GM12873 (cell line): ENCODE results near the gene AFF2.

Source experiments
- CTCF ChIP-seq: IDR thresholded peaks from 2 replicates; pipeline ENCODE4 v1.5.1; 2012; ENCODE audit warnings: low read depth, mild to moderate bottlenecking, moderate library complexity, low read length, control low read depth; ENCODE audit not compliant: insufficient read depth; ENCODE audit errors: missing control alignments

Gene AFF2

DNA sequence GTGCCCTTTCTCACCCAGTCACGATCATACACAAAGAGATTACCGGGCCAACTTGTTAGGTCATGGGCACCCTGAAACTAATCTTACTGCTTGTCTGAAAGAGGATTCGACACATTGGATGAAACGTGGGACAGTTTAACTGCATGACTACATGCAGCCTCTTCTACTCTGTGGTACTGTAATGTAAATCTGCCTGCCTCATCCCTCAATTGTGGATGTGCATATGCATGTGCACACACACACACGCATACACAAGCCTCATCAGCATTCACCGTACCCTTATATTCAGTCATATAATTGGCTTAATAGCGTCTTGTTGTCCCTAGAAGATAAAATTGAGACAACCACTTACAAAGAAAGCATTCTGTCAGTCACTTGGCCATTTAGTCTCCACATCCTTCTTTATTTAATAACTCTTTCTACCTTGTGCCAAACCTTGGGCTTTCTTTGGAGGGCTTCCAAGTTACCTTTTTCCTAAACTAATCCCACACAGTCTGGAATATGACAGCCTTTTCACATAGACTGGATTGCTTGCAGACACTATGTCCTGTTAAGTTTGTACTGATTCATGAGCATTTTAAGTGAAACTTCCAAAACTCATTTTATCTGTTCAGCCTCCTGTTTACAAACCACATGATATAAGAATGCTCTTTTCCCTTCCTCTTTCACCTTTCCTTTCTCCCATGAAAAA is 132.9 kb downstream of the AFF2 start:
- no peak for TF ChIP-seq CTCF

DNA sequence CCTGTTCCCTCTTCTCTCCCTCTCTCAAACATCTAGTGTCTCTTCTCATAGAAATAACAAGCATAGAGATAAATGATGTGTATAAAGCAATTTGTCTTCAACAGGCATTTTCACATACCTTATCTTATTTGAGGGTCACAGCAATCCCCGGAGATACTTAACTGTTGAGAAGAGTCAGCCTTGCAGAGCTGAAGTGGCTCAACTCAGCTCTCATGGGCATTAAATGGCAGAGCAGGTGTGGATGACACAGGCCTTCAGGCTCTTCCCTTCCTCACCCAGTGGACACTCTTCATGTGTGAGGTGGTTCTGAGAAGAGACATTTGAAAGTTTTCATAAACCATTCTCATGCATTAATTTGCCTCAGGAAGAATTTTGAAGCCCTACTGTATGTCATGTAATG is 134.2 kb downstream of the AFF2 start:
- TF ChIP-seq CTCF = no peak

DNA sequence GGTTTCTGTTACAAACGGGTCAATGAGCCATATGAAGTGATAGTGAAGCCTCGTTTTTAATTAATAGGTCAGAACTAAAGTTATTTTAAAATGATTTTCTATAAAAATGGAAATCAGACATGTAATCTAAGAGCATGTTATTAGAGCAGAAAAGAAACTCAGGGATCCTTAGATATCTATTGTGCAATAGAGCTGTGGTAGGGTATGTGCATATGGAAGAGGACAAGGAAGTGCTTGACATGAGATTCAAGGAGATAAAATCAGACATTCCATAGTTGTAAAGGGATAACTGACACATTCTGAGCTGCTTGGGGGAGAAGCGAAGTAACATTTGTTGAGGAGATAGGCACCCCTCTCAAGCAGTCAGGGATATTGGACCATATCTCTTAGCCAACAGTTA is 143.0 kb downstream of the AFF2 start:
- TF ChIP-seq CTCF = no peak

GRCh38 chrX:148647651-148648050 is 147.2 kb downstream of the AFF2 start:
- TF ChIP-seq CTCF = no peak

DNA sequence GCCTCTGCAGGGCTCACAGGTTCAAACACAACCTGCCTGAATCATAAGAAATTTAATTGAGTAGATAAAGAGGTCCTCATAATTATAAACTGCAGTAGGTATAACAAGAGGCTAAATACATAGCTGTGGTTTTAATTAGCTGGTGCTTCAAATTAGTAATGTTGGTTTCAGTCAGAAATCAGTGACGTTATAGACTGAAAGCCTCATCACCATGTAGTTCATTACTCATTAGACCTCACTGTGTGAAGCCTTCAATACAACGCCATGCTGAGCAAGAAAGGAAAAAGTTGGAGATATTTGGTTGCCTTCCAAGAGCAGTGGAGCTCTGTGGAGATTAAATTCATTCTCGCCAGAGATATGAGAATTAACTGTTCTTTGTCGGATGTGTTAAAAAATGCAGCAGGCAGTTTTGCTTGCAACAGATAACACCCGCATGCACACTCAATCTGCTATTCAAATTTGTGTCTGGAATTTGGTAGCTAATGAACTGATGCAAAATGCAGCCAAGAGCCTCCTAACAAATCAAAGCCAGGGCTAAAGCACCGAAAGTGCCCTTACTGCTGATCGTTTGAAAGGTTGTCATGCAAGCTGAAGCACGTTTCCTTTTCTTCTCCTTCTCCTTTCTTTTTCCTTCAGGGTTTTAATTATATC is 148.9 kb downstream of the AFF2 start:
- TF ChIP-seq CTCF = no peak

DNA sequence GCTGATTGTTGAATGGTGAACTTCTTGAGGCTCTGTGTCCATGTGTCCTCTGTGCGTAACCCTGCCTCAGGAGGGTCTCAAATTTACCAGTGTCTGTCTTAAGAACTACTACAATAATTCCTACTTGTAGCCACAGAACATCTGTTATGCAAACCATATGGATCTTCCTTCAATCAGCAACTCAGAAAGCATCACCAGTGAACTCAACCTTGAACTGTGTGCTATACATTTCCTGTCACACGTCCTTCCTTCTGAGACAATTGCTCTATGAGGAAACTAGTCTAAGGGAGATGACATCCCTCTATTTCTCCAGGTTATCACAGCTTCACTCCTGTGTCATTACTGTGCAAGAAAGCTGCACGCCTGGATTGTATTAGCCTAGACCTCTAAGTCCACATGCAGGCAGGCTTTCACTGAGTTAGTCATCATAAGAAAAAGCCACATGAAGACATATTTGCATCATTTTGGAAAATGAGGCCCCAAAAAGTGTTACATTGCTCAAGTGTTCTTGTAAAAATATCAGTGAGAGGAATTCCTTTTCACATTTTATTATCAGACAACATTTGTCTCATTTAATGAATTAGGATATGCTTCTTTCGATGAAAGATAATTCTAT is 157.8 kb downstream of the AFF2 start:
- TF ChIP-seq CTCF = no peak

- TF ChIP-seq CTCF = no peak
Measured at GRCh38 chrX:148659481-148659880, 159.1 kb downstream of the AFF2 start.
